ENCODE results near the gene EXOC3.
"Not testable (repeated sequence)": the region's sequence is repeated elsewhere in the genome, so short reads cannot be mapped to it uniquely, and the experiment has no call there.

EXOC3 gene

GRCh38 chr5:442335-443238 lies at the start of gene EXOC3:
Gene EXOC3, plus strand, starts transcription at chr5:443176. Its CDS starts 3,030 bp downstream, at chr5:446206.
- peak in 54 of 56 donors; percentile 21 to 85 (median 54) for DNase-seq

- no peak for DNase-seq
Observed at GRCh38 chr5:393846-394275, 49.1 kb upstream of the EXOC3 start.

DNA sequence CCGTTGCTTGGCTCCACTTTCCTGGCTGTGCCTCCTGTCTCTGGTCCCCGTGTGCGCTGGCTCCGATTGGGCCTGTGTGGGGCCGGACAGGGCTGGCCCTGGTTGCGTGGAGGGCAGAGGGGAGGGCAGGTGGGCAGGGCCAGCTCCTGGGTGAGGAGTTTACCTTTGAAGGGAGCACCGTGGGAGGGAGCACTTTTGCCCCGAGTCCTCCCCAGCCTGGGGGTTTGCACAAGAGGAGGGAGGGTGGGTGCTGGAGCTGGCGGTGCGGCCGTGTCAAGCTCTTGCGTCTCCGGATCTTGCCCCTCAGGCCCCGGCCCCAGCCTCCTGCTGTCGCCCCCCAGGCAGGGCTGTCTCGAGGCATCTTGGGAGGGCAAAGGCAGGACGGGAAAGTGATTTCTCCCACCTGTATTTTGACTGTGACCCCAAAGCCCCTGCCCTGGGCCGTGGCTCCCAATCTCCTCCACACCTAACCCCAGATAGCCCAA lies 48.3 kb upstream of the EXOC3 start:
- no peak for DNase-seq

GRCh38 chr5:395156-395920 lies 47.6 kb upstream of the EXOC3 start:
- no peak for DNase-seq

DNA sequence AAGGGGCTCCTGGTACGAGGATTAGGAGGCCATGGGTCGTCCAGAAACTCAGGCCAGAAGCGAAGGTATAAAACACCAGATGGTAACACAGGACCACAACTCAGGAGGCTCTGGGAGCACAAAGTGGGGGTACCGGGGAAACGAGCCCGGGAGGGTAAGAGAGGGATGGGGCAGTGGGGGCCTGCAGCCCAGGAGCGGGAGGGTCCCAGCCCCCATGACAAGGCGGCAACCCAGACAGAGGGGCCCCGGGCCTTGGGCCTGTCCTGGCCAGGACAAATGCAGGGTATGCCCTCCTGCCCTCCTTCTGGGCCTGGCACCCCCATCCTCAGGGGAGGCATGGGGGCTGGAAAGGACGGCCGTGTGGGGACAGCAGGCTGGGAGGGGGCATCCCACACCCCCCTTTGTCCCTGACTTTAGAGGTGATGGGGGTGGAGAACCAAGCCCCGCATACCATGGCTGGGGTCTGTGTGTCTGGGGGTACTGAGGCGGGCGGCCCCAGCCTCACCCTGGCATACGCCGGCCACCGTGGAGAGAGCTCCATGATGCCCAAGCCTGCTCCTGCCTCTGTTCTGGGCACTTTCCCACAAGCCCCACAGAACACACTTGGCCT lies 47.0 kb upstream of the EXOC3 start:
- no peak for DNase-seq

GRCh38 chr5:396531-396961 lies 46.4 kb upstream of the EXOC3 start:
- DNase-seq, result no peak

DNA sequence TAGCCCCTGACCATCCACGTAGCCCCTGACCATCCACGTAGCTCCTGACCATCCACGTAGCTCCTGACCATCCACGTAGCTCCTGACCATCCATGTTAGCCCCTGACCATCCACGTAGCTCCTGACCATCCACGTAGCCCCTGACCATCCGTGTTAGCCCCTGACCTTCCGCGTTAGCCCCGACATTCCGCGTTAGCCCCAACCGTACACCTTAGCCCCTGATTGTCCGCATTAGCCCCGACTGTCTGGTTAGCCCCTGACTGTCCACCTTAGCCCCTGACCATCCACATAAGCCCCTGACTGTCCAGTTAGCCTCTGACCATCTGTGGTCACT lies 44.9 kb upstream of the EXOC3 start:
- not testable (repeated sequence) for DNase-seq

DNA sequence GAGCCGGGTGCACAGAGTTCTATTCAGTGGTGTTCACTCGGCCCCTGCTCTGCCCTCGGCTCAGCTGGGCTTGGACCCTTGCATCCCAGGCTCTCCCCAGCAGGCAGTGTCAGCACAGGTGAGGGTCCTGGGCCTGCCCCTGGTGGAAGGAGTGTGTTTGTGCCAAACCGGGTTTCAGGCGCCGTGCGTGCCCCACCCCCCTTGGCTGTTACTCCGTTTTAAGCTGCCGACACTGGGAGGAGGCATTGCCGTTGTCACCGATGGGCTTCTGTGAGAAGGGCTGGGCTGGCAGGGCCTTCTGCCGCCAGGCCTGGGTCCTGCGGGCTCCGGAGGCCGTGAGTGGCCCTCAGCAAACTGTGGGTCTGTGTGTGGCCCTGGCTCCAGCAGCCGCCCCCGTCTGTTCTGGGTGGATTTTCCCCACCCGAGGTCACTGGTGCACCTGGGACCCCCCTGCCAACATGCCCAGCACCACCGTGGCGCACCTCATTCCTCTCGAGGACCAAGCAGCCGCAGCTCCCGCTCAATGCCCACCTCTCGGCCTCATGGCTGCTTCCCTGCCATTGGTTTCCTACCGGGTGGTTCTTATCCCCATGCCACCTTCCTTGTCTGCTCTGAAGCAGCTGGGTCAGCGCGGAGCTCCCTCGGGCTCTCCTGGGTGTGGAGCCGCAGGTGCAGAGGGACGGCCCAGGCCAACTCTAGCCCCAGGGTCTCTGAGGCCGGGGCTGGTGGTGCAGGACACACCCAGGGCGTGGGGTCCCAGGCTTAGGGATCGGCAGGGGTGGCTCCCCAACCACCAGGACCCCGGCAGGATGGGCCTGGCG lies 44.3 kb upstream of the EXOC3 start:
- DNase-seq, result no peak

GRCh38 chr5:399296-400281 lies 43.4 kb upstream of the EXOC3 start:
- peak in 17 of 56 donors; percentile 7 to 67 (median 17) for DNase-seq

DNA sequence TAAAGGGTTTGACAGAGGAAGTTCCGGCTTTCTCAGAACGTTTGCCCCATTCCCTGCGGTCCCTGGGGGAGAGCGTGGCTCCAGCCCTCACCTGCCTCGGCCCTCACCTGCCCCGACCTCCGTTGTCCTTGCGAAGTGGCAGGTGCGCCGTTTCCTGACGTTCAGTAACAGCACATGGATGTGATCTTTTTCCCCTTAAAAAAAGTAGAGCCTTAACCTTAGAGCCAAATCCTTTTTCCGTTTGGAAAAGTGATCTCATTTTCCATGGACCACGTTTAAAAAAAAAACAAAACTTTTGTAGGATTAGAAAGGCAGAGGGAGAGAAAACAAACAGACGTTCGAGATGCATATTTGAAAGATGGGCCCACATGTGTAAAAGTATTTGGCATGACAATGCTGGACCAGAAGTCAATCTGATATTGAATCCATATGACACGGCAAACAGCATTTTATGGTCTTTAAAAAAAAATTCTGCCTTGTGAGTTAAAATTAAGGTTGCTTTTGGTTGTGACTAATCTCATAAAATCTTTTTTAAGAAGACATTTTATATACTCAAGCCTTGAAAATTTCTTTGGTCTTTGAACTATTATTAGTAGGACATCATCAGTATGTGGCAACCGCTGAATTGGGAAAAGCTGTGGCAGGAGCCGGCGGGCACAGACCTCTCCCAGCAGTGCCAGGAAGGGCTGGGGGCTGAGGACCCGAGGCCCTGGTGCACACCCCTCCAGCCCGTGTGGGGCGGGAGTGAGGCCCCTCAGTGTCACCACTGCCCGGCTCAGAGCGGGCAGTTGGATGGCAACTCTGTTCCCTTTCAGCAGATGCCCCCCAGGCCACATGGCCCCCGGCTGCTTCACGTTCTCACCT lies 42.5 kb upstream of the EXOC3 start:
- DNase-seq, result no peak

- no peak for DNase-seq
Observed at GRCh38 chr5:401146-402034, 41.6 kb upstream of the EXOC3 start.

- not testable (repeated sequence) for DNase-seq
Observed at GRCh38 chr5:402219-402614, 40.8 kb upstream of the EXOC3 start.

- DNase-seq, result no peak
Observed at GRCh38 chr5:402615-403359, 40.2 kb upstream of the EXOC3 start.

DNA sequence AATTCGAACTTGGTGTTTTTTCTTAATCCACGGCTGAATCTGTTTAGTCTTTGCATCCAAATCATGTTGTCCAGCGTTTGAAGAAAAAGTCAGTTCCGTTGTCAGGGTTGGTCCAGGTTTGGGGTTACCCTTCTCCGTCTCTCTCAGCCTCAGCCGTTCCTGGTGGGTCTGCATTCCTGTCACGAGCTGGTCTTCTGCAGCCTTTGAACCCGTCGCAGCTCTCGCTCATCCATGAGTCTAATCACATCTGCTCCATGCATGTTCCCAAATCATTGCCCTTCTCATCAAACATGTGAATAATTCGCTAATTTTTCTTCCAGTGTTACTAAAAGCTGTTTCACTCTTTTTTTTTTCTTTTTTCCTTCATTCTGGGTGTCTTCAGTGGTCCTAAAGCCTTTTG lies 39.0 kb upstream of the EXOC3 start:
- no peak for DNase-seq

DNA sequence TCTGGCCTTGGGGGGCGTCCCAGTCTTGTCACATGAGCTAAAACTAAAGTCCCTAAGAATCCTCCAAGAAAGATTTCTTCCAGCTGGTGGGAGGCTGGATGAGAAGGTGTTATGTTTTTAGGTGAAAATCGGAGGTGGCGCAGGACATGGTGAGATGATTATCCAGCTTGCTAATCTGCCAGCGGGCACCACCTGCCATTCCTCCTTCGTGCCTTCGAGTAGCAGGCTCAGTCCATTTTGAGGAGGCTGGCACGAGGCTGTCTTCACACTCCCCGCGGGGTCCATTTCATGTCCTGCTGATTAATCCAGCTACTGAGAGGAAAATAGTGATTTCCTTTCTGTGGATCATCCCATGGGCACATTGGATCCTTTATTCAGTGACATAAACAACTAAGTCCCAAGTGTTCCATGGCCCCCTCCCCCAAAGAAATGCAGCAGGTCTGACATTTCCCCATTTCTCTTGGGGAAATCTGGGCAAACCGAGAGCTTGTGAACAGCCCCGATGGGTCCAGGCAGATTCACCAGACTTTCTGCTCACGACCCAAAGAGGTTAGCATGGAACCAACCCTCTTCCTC lies 38.2 kb upstream of the EXOC3 start:
- DNase-seq, result no peak

DNA sequence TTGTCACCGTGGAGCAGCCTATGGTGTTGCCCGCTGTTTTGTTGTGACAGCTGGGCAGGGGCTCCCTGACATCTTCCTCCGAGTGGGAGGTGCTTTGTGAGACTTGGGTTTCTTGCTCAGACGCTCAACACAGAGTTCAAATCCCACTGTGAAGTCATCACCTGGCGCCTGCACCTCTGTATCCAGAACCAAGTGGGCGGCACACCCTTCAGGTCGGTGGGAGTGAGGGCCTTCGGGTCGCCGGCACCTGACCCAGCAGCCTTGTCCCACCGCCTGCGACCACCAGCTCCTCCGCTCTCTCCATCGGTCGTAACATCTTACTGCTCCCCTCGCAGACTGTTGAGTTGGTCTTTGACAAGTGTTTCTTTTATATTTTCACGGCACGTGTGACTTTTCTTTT lies 37.6 kb upstream of the EXOC3 start:
- DNase-seq, result no peak

DNA sequence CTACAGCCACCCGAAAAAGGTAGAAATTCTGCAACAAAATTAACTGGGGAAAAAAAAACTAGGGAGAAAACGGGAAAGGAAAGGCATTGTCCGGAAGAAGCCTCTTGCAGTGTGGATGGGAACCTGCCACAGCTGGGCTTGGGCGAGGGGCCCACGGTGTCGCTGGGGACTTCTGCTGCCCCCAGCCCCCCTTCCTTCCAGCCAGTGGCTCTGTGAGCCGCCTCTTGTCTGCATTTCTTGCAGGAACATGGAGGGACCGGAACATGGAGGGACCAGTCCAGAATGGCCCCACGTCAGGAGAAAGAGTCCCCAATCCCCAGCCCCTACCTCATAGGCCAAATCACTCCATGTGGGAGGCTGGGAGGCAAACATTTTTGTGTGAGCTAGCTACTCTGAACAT lies 36.9 kb upstream of the EXOC3 start:
- DNase-seq, result no peak
